ENCODE measurements around the gene ZC3H18. TPM values are rescaled to one million over a fixed set of nuclear protein-coding genes. Genes with fewer than 3 reads are reported as not detected.

Gene ZC3H18
- total and polyA plus RNA-seq, 2 of the 4 experiments (the other 2 are of a cell fraction): 3.4 to 21.3 TPM

DNA sequence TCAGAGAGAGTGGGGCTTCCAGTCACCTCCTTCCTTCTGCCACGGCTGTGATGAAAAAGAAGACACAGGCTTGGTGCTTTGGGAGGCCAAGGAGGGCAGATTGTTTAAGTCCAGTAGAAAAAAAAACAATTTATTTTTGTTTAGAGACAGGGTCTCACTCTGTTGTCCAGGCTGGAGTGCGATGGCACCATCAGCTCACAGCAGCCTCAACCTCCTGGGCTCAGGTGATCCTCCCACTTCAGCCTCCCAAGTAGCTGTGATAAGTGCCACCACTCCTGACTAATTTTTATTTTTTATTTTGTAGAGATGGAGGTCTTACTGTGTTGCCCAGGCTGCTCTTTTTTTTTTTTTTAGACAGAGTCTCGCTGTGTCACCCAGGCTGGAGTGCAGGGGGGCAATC is 95.4 kb downstream of the ZC3H18 start:
- Histone ChIP-seq H2BK120ac (ENCODE audit: low read depth, low read length) (no peak overlapping the region), H3K27me3 (ENCODE audit: control insufficient read depth, insufficient read depth, low read length) (no peaks in the 10 kb centered on the region), H4K20me1 (ENCODE audit: insufficient read depth, low read length) (no peaks in the 10 kb centered on the region), H2AK9ac (replicated peaks; ENCODE audit: low read depth, low read length, poor library complexity) (no peak overlapping the region), H4K5ac (ENCODE audit: low read depth, low read length) (no peak overlapping the region), H4K8ac (ENCODE audit: low read depth in 2 of 2, low read length in 2 of 2) (no peak overlapping the region), H3K9me1 (ENCODE audit: insufficient read depth, low read length) (no peaks in the 10 kb centered on the region), H3K4me1 (ENCODE audit: control insufficient read depth, insufficient read depth, low read length) (no peaks in the 10 kb centered on the region), H3K14ac (replicated peaks; ENCODE audit: low read depth, low read length) (no peak overlapping the region), H3K4me2 (ENCODE audit: low read depth, low read length) (no peak overlapping the region), H3K9ac (ENCODE audit: low read depth, low read length) (no peak overlapping the region), H3K18ac (ENCODE audit: low read depth, low read length) (no peak overlapping the region), H2BK20ac (ENCODE audit: low read depth, low read length) (no peak overlapping the region), H3K56ac (ENCODE audit: extremely low read depth, insufficient read depth, low read length) (no peak overlapping the region), H3K36me3 (ENCODE audit: control insufficient read depth, insufficient read depth, low read length) (peaks cover 2% of the 10 kb centered on the region; the same call in 1 of the 2 replicates), H3K4me3 (ENCODE audit: insufficient read depth, low read depth, low read length) (no peak overlapping the region), H3K27ac (ENCODE audit: insufficient read depth, low read length) (no peak overlapping the region), H3K4ac (ENCODE audit: low read depth, low read length) (no peak overlapping the region), H4K91ac (ENCODE audit: insufficient read depth, low read depth, low read length) (no peak overlapping the region), H2AFZ (replicated peaks; ENCODE audit: low read length, poor library complexity) (no peak overlapping the region), H2AK5ac (ENCODE audit: low read depth, low read length) (no peak overlapping the region), H3K79me1 (ENCODE audit: low read depth in 1 of 2, low read length in 2 of 2) (peaks cover 16 to 22% of the 10 kb centered on the region in 2 experiments), H3K9me3 (ENCODE audit: control insufficient read depth, insufficient read depth, low read length) (no peaks in the 10 kb centered on the region), H3K23ac (ENCODE audit: low read depth, low read length) (no peak overlapping the region), H2BK15ac (ENCODE audit: low read depth, low read length) (no peak overlapping the region), H2BK5ac (ENCODE audit: low read depth, low read length, poor library complexity, severe bottlenecking) (no peak overlapping the region)
- POLR2A ChIA-PET (ENCODE audit: unreplicated experiment): no interaction called here
- ATAC-seq (ENCODE audit: low read depth) (no peak), DNase-seq (no peak)
- WGBS, 2 experiments (ENCODE audit: extremely low coverage in 2 of 2, insufficient read length in 1 of 2): 100% methylated on average over 1 of the region's 3 CpGs; no CpG with 5 or more reads in 1 of the 2 experiments
- intact Hi-C loops (cut with micrococcal nuclease) (no loop called here), in situ Hi-C loops (cut with MboI; ENCODE audit: low sequenced_read_pairs) (no loop called here), dilution Hi-C loops (cut with HindIII; ENCODE audit: low sequenced_read_pairs, unreplicated experiment) (no loop called here)
- no peak for TF ChIP-seq RAD21 (IDR thresholded peaks at IDR 0.05; ENCODE audit: low read length)
- TF ChIP-seq BHLHE40 (IDR thresholded peaks at IDR 0.05; ENCODE audit: low read depth, low read length): no peak
- TF ChIP-seq MAZ (IDR thresholded peaks at IDR 0.05; ENCODE audit: borderline replicate concordance, low read depth, low read length): no peak
- no peak for TF ChIP-seq CHD1 (IDR thresholded peaks at IDR 0.05; ENCODE audit: low read depth, low read length)
- CTCF ChIA-PET: no interaction called here
- BruUV-seq (replicated peaks): no TSS peak
